Liver (tissue), 3 donors: Measurements from ENCODE around the gene CD82.

Experiments used
- CTCF ChIP-seq: fragments of 150-350 bp; IDR thresholded peaks from 2 replicates; pipeline ENCODE4 v1.5.1; 2017; ENCODE audit warnings: improper control_type of control experiment, low read depth, low read length; ENCODE audit not compliant: missing input control
- EGR1 ChIP-seq, 2 donors: IDR thresholded peaks; 2 replicates each; pipeline ENCODE4 v1.6.1; 2016 to 2018; ENCODE audit warnings: antibody characterized with exemption in 2 of 2, low read depth in 2 of 2
- HNF4A ChIP-seq, 2 donors: conservative IDR thresholded peaks; 2 replicates each; pipeline ENCODE4 v1.6.1; 2016; ENCODE audit warnings: antibody characterized with exemption in 2 of 2, mild to moderate bottlenecking in 2 of 2
- HNF4G ChIP-seq: IDR thresholded peaks from 2 replicates; pipeline ENCODE4 v1.6.1; 2016; ENCODE audit warnings: antibody characterized with exemption
- RAD21 ChIP-seq, 2 donors: IDR thresholded peaks; 2 replicates each; pipeline ENCODE4 v1.6.1; 2016; ENCODE audit warnings: antibody characterized with exemption in 2 of 2, mild to moderate bottlenecking in 2 of 2
- REST ChIP-seq: IDR thresholded peaks from 2 replicates; pipeline ENCODE4 v1.6.1; 2016; ENCODE audit warnings: antibody characterized with exemption, mild to moderate bottlenecking
- RXRA ChIP-seq, 2 donors: IDR thresholded peaks; 2 replicates each; pipeline ENCODE4 v1.6.1; 2017 to 2018; ENCODE audit warnings: antibody characterized with exemption in 2 of 2, mild to moderate bottlenecking in 1 of 2
- SP1 ChIP-seq: IDR thresholded peaks from 2 replicates; pipeline ENCODE4 v1.6.1; 2018; ENCODE audit warnings: antibody characterized with exemption, mild to moderate bottlenecking
- TAF1 ChIP-seq: conservative IDR thresholded peaks from 2 replicates; pipeline ENCODE4 v1.6.1; 2016; ENCODE audit warnings: antibody characterized with exemption, mild to moderate bottlenecking
- TF ChIP-seq, protein P1 (sequence below): IDR thresholded peaks from 2 replicates; pipeline ENCODE4 v1.6.1; 2016; ENCODE audit warnings: antibody characterized with exemption
- TF ChIP-seq, protein P2 (sequence below): IDR thresholded peaks from 2 replicates; pipeline ENCODE4 v1.6.1; 2016; ENCODE audit warnings: antibody characterized with exemption
- donor health status: healthy.
- donor health status: healthy.

DNA sequence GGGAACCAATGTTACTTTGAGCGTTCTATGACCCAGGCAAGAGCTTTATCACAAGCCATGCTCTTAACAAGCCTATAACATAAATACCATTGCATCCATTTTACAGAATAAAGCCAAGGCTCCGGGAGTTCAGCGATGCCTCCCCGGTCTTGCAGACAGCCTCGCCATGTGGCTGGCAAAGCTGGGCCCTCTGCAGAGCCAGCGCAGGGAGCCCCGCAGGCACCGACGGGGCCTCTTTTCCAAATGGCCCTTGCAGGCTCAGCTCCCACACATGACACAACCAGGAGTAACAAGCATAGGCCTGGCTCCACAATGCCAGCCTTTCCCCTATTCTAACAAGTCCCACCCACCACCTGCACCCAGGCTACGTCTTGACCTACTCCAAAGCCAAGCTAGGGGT lies 89.1 kb downstream of the CD82 start:
- TF ChIP-seq RXRA (IDR thresholded peaks at IDR 0.05), result no peak
- no peak for TF ChIP-seq CTCF
- no peak for TF ChIP-seq REST
- no peak for TF ChIP-seq RAD21 (IDR thresholded peaks at IDR 0.05)
- TF ChIP-seq, protein P1, sequence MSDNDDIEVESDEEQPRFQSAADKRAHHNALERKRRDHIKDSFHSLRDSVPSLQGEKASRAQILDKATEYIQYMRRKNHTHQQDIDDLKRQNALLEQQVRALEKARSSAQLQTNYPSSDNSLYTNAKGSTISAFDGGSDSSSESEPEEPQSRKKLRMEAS, result no peak
- no peak for TF ChIP-seq SP1
- TF ChIP-seq EGR1 (IDR thresholded peaks at IDR 0.05; ENCODE audit: low read depth in 2 of 2), result no peak
- no peak for TF ChIP-seq HNF4G
- no peak for TF ChIP-seq TAF1
- no peak for TF ChIP-seq HNF4A (conservative IDR thresholded peaks at IDR 0.05)
- TF ChIP-seq, protein P2, sequence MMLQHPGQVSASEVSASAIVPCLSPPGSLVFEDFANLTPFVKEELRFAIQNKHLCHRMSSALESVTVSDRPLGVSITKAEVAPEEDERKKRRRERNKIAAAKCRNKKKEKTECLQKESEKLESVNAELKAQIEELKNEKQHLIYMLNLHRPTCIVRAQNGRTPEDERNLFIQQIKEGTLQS, result no peak
